ENCODE measurements around the gene FNBP1L.

- TF ChIP-seq EP300 (IDR thresholded peaks at IDR 0.05) = no peak
- TF ChIP-seq CTCF (IDR thresholded peaks at IDR 0.05) = no peak
- no peak for TF ChIP-seq POLR2A (IDR thresholded peaks at IDR 0.05)
These were observed 28.6 kb upstream of the FNBP1L start for GRCh38 chr1:93419344-93419743.
